Ishikawa (cell line): ENCODE results near the gene FBXL19.

ENCODE experiments used
- EGR1 ChIP-seq: IDR thresholded peaks from 2 replicates; pipeline ENCODE4 v1.6.1; 2012
- EP300 ChIP-seq: IDR thresholded peaks from 2 replicates; pipeline ENCODE4 v1.6.1; 2012; ENCODE audit warnings: borderline replicate concordance
- TEAD4 ChIP-seq: IDR thresholded peaks from 2 replicates; pipeline ENCODE4 v1.6.1; 2012
- YY1 ChIP-seq: IDR thresholded peaks from 2 replicates; pipeline ENCODE4 v1.6.1; 2012; ENCODE audit warnings: low read depth
- ZBTB7A ChIP-seq: IDR thresholded peaks from 2 replicates; pipeline ENCODE4 v1.6.1; 2012; ENCODE audit warnings: low read depth

DNA sequence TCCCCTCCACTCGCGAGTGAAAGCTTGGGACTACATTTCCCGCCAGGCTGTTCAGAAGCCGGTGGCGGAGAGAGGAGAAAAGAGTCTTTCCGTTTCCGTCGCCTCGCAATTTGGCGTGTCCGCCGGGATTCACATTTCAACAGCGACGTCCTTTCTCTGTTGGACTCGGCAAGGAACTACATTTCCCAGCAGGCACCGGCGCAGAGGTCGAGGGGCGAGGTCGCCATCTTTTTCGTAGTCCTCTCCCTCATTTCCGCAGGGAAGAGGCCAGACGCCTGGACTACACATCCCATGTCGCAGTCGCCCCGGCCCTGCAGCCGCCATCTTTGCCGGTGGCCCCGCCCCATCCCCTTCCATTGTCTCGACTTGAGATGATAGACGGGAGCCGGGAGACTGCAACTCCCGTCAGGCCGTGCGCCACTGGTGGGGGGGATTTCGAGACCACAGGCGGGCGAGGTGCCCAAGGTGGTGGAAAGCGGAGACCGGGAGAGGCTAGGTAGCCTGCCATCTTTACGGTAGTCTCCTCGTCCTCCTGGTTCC lies 882 bp upstream of the FBXL19 start:
- TF ChIP-seq EGR1 (peak; percentile 98), TEAD4 (peak; percentile 23; the same call in 1 of the 2 replicates), YY1 (peak; percentile 98), EP300 (no peak), ZBTB7A (no peak)
